Ovary (tissue), 3 donors: Measurements from ENCODE around the gene MYO9B.

Source experiments
- EP300 ChIP-seq: sonication (generic); formaldehyde crosslinking; IDR thresholded peaks from one replicate; pipeline ENCODE4 v1.6.1; 2017; ENCODE audit warnings: antibody characterized with exemption
- TF ChIP-seq, protein P1 (sequence below), 3 donors: fragments of 450-650 bp in 2 of 3; fragments of 200-600 bp in 1 of 3; IDR thresholded peaks; one replicate each; pipeline versions ENCODE4 v1.5.1 to v1.8.0; 2016 to 2022; ENCODE audit warnings: antibody characterized with exemption in 3 of 3, mild to moderate bottlenecking in 1 of 3
- donor health status: DM: no; HTN: no; CAD: no.

DNA sequence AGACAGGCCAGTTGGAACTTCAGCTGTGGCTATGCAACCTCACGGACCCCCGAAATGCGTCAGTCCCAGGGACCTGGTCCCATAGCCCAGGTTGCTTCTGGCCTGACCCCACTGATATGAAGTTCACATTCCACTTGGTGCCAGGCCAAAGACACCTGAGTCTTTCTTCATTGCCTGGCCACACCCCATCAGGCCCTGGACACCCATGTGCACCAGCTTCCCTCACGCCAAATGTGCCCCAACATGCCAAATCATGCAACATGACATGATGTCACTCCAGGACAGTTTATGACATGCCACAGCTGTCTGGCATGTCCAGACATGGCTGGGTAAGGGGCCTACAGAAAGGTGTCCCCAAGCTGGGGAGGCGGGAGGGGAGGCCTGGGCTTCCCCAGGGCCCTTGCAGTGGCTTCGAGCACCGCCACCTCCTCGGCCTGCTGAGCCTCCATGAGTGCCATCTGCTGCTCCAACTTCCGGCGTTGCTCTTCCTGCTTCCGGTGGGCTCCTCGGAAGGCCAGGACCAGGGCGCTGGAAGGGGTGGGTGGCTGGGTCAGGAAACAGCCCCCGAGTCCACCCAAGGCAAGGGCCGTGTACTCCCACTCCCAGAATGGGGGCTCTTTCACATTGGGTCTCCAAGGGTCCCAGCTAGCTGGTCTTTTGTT lies 174.4 kb downstream of the MYO9B start:
- no peak for TF ChIP-seq EP300
- TF ChIP-seq, protein P1, sequence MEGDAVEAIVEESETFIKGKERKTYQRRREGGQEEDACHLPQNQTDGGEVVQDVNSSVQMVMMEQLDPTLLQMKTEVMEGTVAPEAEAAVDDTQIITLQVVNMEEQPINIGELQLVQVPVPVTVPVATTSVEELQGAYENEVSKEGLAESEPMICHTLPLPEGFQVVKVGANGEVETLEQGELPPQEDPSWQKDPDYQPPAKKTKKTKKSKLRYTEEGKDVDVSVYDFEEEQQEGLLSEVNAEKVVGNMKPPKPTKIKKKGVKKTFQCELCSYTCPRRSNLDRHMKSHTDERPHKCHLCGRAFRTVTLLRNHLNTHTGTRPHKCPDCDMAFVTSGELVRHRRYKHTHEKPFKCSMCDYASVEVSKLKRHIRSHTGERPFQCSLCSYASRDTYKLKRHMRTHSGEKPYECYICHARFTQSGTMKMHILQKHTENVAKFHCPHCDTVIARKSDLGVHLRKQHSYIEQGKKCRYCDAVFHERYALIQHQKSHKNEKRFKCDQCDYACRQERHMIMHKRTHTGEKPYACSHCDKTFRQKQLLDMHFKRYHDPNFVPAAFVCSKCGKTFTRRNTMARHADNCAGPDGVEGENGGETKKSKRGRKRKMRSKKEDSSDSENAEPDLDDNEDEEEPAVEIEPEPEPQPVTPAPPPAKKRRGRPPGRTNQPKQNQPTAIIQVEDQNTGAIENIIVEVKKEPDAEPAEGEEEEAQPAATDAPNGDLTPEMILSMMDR (IDR thresholded peaks at IDR 0.05): no peak
